Tibial nerve (tissue), 4 donors: Measurements from ENCODE around the gene RCC1. TPM values are rescaled to one million over a fixed set of nuclear protein-coding genes. Genes with fewer than 3 reads are reported as not detected.
"Not testable (repeated sequence)": the region's sequence is repeated elsewhere in the genome, so short reads cannot be mapped to it uniquely, and the experiment has no call there.

Source experiments
- DNase-seq, 2 donors: peaks; one replicate each; pipeline ENCODE4 v3.0.0-alpha.2; 2019; ENCODE audit warnings: low spot score in 2 of 2
- H3K27ac ChIP-seq, 4 donors: fragments of 200-600 bp; sonication (generic) in 3 of 4; one replicate each; pipeline ENCODE4 v1.5.1; 2017 to 2019; ENCODE audit warnings: mild to moderate bottlenecking in 1 of 4
- H3K27me3 ChIP-seq, 2 donors: fragments of 200-600 bp; sonication (generic) in 1 of 2; one replicate each; pipeline versions ENCODE4 v1.5.1 to v1.6.0; 2017 to 2019
- H3K36me3 ChIP-seq, 3 donors: fragments of 200-600 bp; sonication (generic); one replicate each; pipeline ENCODE4 v1.5.1; 2018 to 2019
- H3K4me1 ChIP-seq, 4 donors: fragments of 200-600 bp; sonication (generic) in 3 of 4; one replicate each; pipeline ENCODE4 v1.5.1; 2017 to 2019
- H3K4me3 ChIP-seq, 4 donors: fragments of 200-600 bp; sonication (generic) in 3 of 4; one replicate each; pipeline ENCODE4 v1.5.1; 2017 to 2019; ENCODE audit warnings: mild to moderate bottlenecking in 1 of 4, moderate library complexity in 1 of 4
- H3K9me3 ChIP-seq, 4 donors: fragments of 200-600 bp; sonication (generic) in 3 of 4; one replicate each; pipeline ENCODE4 v1.5.1; 2017 to 2019
- CTCF ChIP-seq, 5 experiments: fragments of 200-600 bp in 3 of 5; fragments of 450-650 bp in 2 of 5; sonication (generic) in 3 of 5; IDR thresholded peaks; one replicate each; pipeline ENCODE4 v1.5.1; 2016 to 2019; ENCODE audit warnings: antibody characterized with exemption in 5 of 5, mild to moderate bottlenecking in 3 of 5, moderate library complexity in 2 of 5
- EP300 ChIP-seq, 2 donors: sonication (generic); formaldehyde crosslinking; IDR thresholded peaks; one replicate each; pipeline ENCODE4 v1.6.1; 2017; ENCODE audit warnings: antibody characterized with exemption in 2 of 2, mild to moderate bottlenecking in 1 of 2
- POLR2A ChIP-seq, 2 donors: fragments of 450-650 bp; IDR thresholded peaks; one replicate each; pipeline ENCODE4 v1.6.1; 2017; ENCODE audit warnings: antibody characterized with exemption in 2 of 2, mild to moderate bottlenecking in 2 of 2, moderate library complexity in 2 of 2
- WGBS, 2 donors: methylation state at CpG; one replicate each; pipeline ENCODE4 v1.1.5; 2018; 5-methylcytosine and 5-hydroxymethylcytosine counted together
- small RNA-seq: library from RNA; depleted of rRNA; stranded (forward); fragments of <200 nt; gene quantifications from one replicate; pipeline ENCODE3, GENCODE V24; 2016
- total RNA-seq, 4 donors: library from RNA; depleted of rRNA; stranded (reverse); fragments of >200 nt; gene quantifications; one replicate each; pipeline ENCODE4 v1.1.0, GENCODE V29; 2016

The RCC1 gene
- total RNA-seq, 4 donors from 2014 or later, result 13.5 to 36.9 (median 19.3) TPM

- WGBS, 2 donors, result 2% methylated on average over 25 of the region's 26 CpGs
- H3K4me3 ChIP-seq, result peak overlapping the region; percentile 70 to 97 (median 89)
- no peak for TF ChIP-seq CTCF (IDR thresholded peaks at IDR 0.05)
- no peak for TF ChIP-seq EP300 (IDR thresholded peaks at IDR 0.05)
- TF ChIP-seq POLR2A (IDR thresholded peaks at IDR 0.05), result no peak
- peak overlapping the region; percentile 24 to 93 (median 88) for H3K27ac ChIP-seq
- peaks cover 0 to 35% (median 8%) of the 10 kb centered on the region in 4 donors for H3K4me1 ChIP-seq
- no peaks in the 10 kb centered on the region for H3K27me3 ChIP-seq
- no peaks in the 10 kb centered on the region for H3K9me3 ChIP-seq
- peaks cover 0 to 43% (median 23%) of the 10 kb centered on the region in 3 donors for H3K36me3 ChIP-seq
- no peak for DNase-seq
These were observed 75.1 kb downstream of the RCC1 start for GRCh38 chr1:28580722-28581530.

- Histone ChIP-seq H3K9me3 (no peaks in the 10 kb centered on the region), H3K4me3 (peak overlapping the region; percentile 70 to 97 (median 89)), H3K27ac (peak overlapping the region; percentile 54 to 93 (median 88)), H3K27me3 (no peaks in the 10 kb centered on the region), H3K36me3 (peaks cover 0 to 36% (median 21%) of the 10 kb centered on the region in 3 donors), H3K4me1 (peaks cover 0 to 35% (median 8%) of the 10 kb centered on the region in 4 donors)
- 0 to 2% methylated on average over 43 to 44 of the region's 75 CpGs for WGBS, 2 donors
- TF ChIP-seq CTCF (IDR thresholded peaks at IDR 0.05) (peak in 2 of 5 experiments; percentile 66 to 68), POLR2A (IDR thresholded peaks at IDR 0.05) (peak; percentile 85 to 86), EP300 (IDR thresholded peaks at IDR 0.05) (peak; percentile 36 to 99)
- peak; percentile 92 to 95 for DNase-seq
These were observed 75.8 kb downstream of the RCC1 start for GRCh38 chr1:28581531-28582247.

- Histone ChIP-seq H3K4me3 (peak overlapping the region; percentile 70 to 97 (median 89)), H3K36me3 (peaks cover 0 to 30% (median 16%) of the 10 kb centered on the region in 3 donors), H3K4me1 (peaks cover 0 to 35% (median 8%) of the 10 kb centered on the region in 4 donors), H3K27me3 (no peaks in the 10 kb centered on the region), H3K27ac (peak overlapping the region; percentile 54 to 93 (median 88)), H3K9me3 (no peaks in the 10 kb centered on the region)
- no peak for TF ChIP-seq EP300 (IDR thresholded peaks at IDR 0.05)
- no peak for TF ChIP-seq CTCF (IDR thresholded peaks at IDR 0.05)
- TF ChIP-seq POLR2A (IDR thresholded peaks at IDR 0.05), result no peak
- 0 to 2% methylated on average over 10 of the region's 10 CpGs for WGBS, 2 donors
- no peak for DNase-seq
These were observed 76.4 kb downstream of the RCC1 start for GRCh38 chr1:28582248-28582615.

GRCh38 chr1:28586585-28587391 lies 80.9 kb downstream of the RCC1 start:
- not testable (repeated sequence) for H3K27ac ChIP-seq, DNase-seq, H3K36me3 ChIP-seq, H3K4me3 ChIP-seq, H3K27me3 ChIP-seq, H3K9me3 ChIP-seq
- 86 to 88% methylated on average over 19 of the region's 19 CpGs for WGBS, 2 donors
- peaks cover 0 to 15% (median 0%) of the 10 kb centered on the region in 4 donors for H3K4me1 ChIP-seq

Small RNAs within 50 kb of the gene (small RNA-seq; reads per million reads assigned to genes)
- gene RNU6ATAC27P, result not detected
- not detected for gene SNORA16A
- gene SNORA44, result not detected
- not detected for gene SNORA61
- gene SNORA73A, result not detected
- gene SNORA73B, result 7.4 reads per million, percentile 88 among the genes with 10 or more reads in this experiment
- gene SNORD99, result 89,937 reads per million, percentile 100 among the genes with 10 or more reads in this experiment

Other genes with a start within 250 kb of the RCC1 start
- 10 to 100 TPM in 1 of 4 donors, 1 to 10 TPM in 3; 6.9 to 16.2 (median 8.9) TPM for gene SESN2, start 246.5 kb upstream of the RCC1 start, total RNA-seq
- gene MED18, start 177.0 kb upstream of the RCC1 start, total RNA-seq, result 10 to 100 TPM in 2 of 4 donors, 1 to 10 TPM in 2; 9.4 to 21.2 (median 12.0) TPM
- 10 to 100 TPM; 25.1 to 38.7 (median 33.6) TPM for gene PHACTR4, start 136.3 kb upstream of the RCC1 start, total RNA-seq
- 10 to 100 TPM; 22.6 to 35.2 (median 29.3) TPM for gene TRNAU1AP, start 47.0 kb downstream of the RCC1 start, total RNA-seq
- 1 to 10 TPM in 3 of 4 donors, under 1 TPM in 1; 0.87 to 8.7 (median 1.6) TPM for gene RAB42, start 86.2 kb downstream of the RCC1 start, total RNA-seq
- gene TAF12, start 137.0 kb downstream of the RCC1 start, total RNA-seq, result 10 to 100 TPM; 14.3 to 25.8 (median 24.0) TPM
- gene RNU11, start 142.6 kb downstream of the RCC1 start, total RNA-seq, result not detected
- gene GMEB1, start 162.7 kb downstream of the RCC1 start, total RNA-seq, result 10 to 100 TPM in 2 of 4 donors, 1 to 10 TPM in 2; 7.1 to 16.2 (median 11.0) TPM
- gene YTHDF2, start 230.9 kb downstream of the RCC1 start, total RNA-seq, result 10 to 100 TPM; 40.4 to 42.8 (median 41.0) TPM